Vagina (tissue), 2 donors: ENCODE results near the gene LIMK1. TPM values are rescaled to one million over a fixed set of nuclear protein-coding genes. Genes with fewer than 3 reads are reported as not detected.
A peak's percentile ranks its signal among the peaks of the same experiment; 100 is the strongest.

Experiments
- DNase-seq, 2 donors: peaks; one replicate each; pipeline ENCODE4 v3.0.0-alpha.2; 2017; ENCODE audit errors: extremely low spot score in 2 of 2
- H3K27ac ChIP-seq: fragments of 200-600 bp; sonication (generic); one replicate; pipeline ENCODE4 v1.5.1; 2019
- H3K27me3 ChIP-seq: fragments of 200-600 bp; sonication (generic); one replicate; pipeline ENCODE4 v1.5.1; 2019
- H3K36me3 ChIP-seq, 2 donors: fragments of 200-600 bp; sonication (generic); one replicate each; pipeline ENCODE4 v1.5.1; 2017 to 2019
- H3K4me1 ChIP-seq: fragments of 200-600 bp; sonication (generic); one replicate; pipeline ENCODE4 v1.5.1; 2019
- H3K4me3 ChIP-seq, 2 donors: fragments of 200-600 bp; sonication (generic); 1 replicate in 1 of 2; 2 replicates in 1 of 2; pipeline ENCODE4 v1.5.1; 2016 to 2019
- H3K9me3 ChIP-seq: fragments of 200-600 bp; sonication (generic); one replicate; pipeline ENCODE4 v1.5.1; 2019
- POLR2A ChIP-seq, 2 donors: fragments of 450-650 bp; IDR thresholded peaks; one replicate each; pipeline ENCODE4 v1.6.1; 2017; ENCODE audit warnings: antibody characterized with exemption in 2 of 2, mild to moderate bottlenecking in 2 of 2, moderate library complexity in 2 of 2
- POLR2AphosphoS5 ChIP-seq, 2 donors: sonication (generic); formaldehyde crosslinking; IDR thresholded peaks; one replicate each; pipeline ENCODE4 v1.9.0; 2017; ENCODE audit warnings: antibody characterized with exemption in 2 of 2, mild to moderate bottlenecking in 2 of 2, low read depth in 1 of 2; ENCODE audit not compliant: insufficient read depth in 1 of 2
- intact Hi-C: fragments of 100-400 bp; cut with DNase I; formaldehyde crosslinking; loops from one replicate; pipeline ENCODE4 v1.15.1; 2023
- total RNA-seq: library from RNA; depleted of rRNA; stranded (reverse); fragments of >200 nt; gene quantifications from one replicate; pipeline ENCODE4 v1.2.3, GENCODE V29; 2016
- TF ChIP-seq, protein P1 (sequence below), 3 experiments: fragments of 450-650 bp in 2 of 3; fragments of 200-600 bp in 1 of 3; sonication (generic) in 1 of 3; IDR thresholded peaks; one replicate each; pipeline ENCODE4 v1.5.1; 2017 to 2019; ENCODE audit warnings: antibody characterized with exemption in 3 of 3, mild to moderate bottlenecking in 2 of 3, moderate library complexity in 2 of 3

The LIMK1 gene
- total RNA-seq, 1 donor from 2014 or later, result 28.2 TPM

DNA sequence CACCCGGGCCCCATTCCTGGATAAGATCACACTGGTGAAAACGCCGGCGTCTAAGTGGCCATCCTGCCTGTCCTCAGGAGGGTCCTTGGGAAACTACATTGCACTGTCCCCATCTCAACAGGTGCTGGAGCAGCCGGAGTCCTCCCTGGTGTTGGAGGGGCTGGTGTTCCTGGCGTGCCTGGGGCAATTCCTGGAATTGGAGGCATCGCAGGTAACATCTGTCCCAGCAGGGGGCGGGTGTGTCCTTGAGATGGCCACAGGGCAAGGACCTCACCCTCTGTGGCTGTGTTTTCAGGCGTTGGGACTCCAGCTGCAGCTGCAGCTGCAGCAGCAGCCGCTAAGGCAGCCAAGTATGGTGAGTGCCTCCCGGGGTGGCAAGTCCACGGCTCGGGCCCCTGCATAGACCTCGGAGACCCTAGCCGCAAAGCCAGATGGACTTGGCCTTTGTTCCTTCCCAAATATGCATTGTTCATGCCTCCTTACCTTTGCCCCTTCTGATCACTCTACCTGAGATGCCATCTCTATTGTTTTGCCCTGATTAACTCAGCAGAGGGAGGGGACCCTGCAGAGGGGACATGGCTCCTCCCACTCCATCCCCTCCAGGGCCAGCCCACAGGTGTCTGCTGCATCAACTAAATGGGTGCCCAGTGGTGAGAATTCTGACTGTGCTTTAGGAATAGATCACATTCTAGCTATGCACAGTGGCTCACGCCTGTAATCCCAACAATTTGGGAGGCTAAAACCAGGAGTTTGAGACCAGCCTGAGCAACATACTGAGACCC is 31.8 kb upstream of the LIMK1 start:
- no peak overlapping the region for H3K27ac ChIP-seq
- no peaks in the 10 kb centered on the region for H3K27me3 ChIP-seq
- DNase-seq, result no peak
- no peaks in the 10 kb centered on the region for H3K4me1 ChIP-seq
- TF ChIP-seq, protein P1, sequence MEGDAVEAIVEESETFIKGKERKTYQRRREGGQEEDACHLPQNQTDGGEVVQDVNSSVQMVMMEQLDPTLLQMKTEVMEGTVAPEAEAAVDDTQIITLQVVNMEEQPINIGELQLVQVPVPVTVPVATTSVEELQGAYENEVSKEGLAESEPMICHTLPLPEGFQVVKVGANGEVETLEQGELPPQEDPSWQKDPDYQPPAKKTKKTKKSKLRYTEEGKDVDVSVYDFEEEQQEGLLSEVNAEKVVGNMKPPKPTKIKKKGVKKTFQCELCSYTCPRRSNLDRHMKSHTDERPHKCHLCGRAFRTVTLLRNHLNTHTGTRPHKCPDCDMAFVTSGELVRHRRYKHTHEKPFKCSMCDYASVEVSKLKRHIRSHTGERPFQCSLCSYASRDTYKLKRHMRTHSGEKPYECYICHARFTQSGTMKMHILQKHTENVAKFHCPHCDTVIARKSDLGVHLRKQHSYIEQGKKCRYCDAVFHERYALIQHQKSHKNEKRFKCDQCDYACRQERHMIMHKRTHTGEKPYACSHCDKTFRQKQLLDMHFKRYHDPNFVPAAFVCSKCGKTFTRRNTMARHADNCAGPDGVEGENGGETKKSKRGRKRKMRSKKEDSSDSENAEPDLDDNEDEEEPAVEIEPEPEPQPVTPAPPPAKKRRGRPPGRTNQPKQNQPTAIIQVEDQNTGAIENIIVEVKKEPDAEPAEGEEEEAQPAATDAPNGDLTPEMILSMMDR (IDR thresholded peaks at IDR 0.05), result no peak
- TF ChIP-seq POLR2A (IDR thresholded peaks at IDR 0.05) (no peak), POLR2AphosphoS5 (IDR thresholded peaks at IDR 0.05; ENCODE audit: insufficient read depth in 1 of 2, low read depth in 1 of 2) (peak in 1 of 2 donors; percentile 1)
- intact Hi-C loops, result no loop called here
- no peaks in the 10 kb centered on the region for H3K9me3 ChIP-seq
- H3K36me3 ChIP-seq, result peaks cover 3 to 60% of the 10 kb centered on the region in 2 donors
- H3K4me3 ChIP-seq, result no peak overlapping the region

DNA sequence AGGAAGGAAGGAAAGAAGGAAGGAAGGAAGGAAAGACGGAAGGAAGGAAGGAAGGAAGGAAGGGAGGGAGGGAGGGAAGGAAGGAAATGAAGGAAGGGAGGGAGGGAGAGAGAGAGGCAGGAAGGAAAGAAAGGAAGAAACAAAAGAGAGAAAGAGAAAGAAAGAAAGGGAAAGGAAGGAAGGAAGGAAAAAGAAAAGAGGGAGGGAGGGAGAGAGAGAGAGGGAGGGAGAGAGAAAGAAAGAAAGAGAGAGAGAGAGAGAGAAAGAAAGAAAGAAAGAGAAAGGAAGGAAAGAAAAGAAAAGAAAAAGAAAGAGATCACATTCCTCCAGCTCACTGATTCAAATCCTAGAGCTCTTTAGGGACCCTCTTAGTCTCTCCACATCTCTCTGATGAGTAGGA is 31.0 kb upstream of the LIMK1 start:
- peaks cover 3 to 52% of the 10 kb centered on the region in 2 donors for H3K36me3 ChIP-seq

DNA sequence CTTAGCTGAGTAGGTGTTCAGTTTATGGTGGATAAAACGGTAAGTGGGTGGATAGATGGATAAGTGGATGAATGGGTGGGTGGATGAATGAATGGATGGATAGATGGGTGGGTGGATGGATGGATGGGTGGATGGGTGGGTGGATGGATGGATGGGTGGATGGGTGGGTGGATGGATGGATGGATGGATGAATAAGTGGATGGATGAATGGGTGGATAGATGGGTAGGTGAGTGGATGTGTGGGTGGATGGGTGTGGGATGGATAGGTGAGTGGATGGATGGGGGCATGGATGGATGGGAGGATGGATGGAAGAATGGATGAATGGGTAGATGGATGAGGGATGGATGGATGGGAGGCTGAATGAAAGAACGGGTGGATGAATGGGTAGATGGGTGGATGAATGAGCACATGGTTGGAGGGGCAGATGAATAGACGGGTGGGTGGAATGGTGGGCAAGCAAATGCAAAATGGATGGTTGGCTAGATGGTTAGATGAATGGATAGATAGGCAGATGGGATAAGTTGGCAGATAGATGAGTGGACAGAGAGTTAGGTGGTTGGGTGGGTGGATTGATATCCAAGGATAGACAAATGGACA is 29.9 kb upstream of the LIMK1 start:
- TF ChIP-seq, protein P1 (IDR thresholded peaks at IDR 0.05), result no peak
- no peak for TF ChIP-seq POLR2AphosphoS5 (IDR thresholded peaks at IDR 0.05; ENCODE audit: insufficient read depth in 1 of 2, low read depth in 1 of 2)

More for the DNA sequence above, 31.0 kb upstream of the LIMK1 start:
- Histone ChIP-seq H3K27ac (no peak overlapping the region), H3K27me3 (no peaks in the 10 kb centered on the region), H3K4me1 (no peaks in the 10 kb centered on the region), H3K4me3 (no peak overlapping the region), H3K9me3 (no peaks in the 10 kb centered on the region)
- TF ChIP-seq, protein P1 (IDR thresholded peaks at IDR 0.05), result no peak
- TF ChIP-seq POLR2A (IDR thresholded peaks at IDR 0.05) (no peak), POLR2AphosphoS5 (IDR thresholded peaks at IDR 0.05; ENCODE audit: insufficient read depth in 1 of 2, low read depth in 1 of 2) (no peak)
- DNase-seq, result no peak
- intact Hi-C loops, result no loop called here

DNA sequence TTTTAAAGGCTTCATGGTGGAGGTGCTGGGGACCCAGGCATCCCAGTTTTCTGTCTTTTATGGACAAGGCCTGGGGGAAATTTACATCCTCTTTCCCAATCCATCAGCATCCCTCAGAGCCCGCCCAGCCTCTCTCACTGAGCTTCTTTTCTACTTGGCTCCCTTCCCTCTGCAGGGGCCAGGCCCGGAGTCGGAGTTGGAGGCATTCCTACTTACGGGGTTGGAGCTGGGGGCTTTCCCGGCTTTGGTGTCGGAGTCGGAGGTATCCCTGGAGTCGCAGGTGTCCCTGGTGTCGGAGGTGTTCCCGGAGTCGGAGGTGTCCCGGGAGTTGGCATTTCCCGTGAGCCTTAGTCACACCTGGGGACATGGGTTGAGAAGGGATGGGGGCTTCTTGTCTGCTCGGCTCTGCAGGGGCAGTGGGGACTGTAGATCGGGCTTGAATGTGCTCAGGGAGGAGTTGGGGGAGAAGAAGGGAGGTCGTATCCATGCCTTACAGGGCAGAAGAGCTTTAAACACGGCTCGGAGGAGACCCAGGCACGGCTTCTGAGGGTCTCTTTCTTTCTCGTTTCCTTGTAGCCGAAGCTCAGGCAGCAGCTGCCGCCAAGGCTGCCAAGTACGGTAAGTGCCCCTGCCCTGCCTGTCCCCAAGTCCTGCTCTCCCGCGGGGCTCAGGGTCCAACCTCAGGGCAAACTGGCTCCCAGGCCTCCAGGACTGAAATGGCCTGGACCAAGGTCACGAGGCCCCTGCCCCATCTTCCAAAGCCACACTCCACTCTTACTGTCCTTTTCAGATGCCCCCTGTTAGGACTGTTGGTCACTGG is 27.3 kb upstream of the LIMK1 start:
- Histone ChIP-seq H3K27ac (no peak overlapping the region), H3K36me3 (peaks cover 3 to 33% of the 10 kb centered on the region in 2 donors), H3K4me3 (no peak overlapping the region), H3K9me3 (no peaks in the 10 kb centered on the region), H3K4me1 (peaks cover 20% of the 10 kb centered on the region), H3K27me3 (no peaks in the 10 kb centered on the region)
- no peak for DNase-seq
- TF ChIP-seq POLR2AphosphoS5 (IDR thresholded peaks at IDR 0.05; ENCODE audit: insufficient read depth in 1 of 2, low read depth in 1 of 2) (no peak), POLR2A (IDR thresholded peaks at IDR 0.05) (no peak)
- TF ChIP-seq, protein P1 (IDR thresholded peaks at IDR 0.05), result no peak
- intact Hi-C loops, result no loop called here

More for the DNA sequence above, 29.9 kb upstream of the LIMK1 start:
- Histone ChIP-seq H3K27ac (no peak overlapping the region), H3K27me3 (no peaks in the 10 kb centered on the region), H3K9me3 (no peaks in the 10 kb centered on the region), H3K4me1 (no peaks in the 10 kb centered on the region), H3K4me3 (no peak overlapping the region), H3K36me3 (peaks cover 3 to 45% of the 10 kb centered on the region in 2 donors)
- no peak for DNase-seq
- intact Hi-C loops, result no loop called here
